GM12878 (cell line): ENCODE measurements around the gene ARID3B. TPM values are rescaled to one million over a fixed set of nuclear protein-coding genes. Genes with fewer than 3 reads are reported as not detected.

Experiments
- BHLHE40 ChIP-seq, 2 experiments: fragments of 450-650 bp in 1 of 2; IDR thresholded peaks; 2 replicates each; pipeline ENCODE4 v1.6.1; 2011 to 2017; ENCODE audit warnings: low read depth in 2 of 2, borderline replicate concordance in 1 of 2, improper control_type of control experiment in 1 of 2, low read length in 1 of 2, mild to moderate bottlenecking in 1 of 2
- CBX5 ChIP-seq: sonication (generic); IDR thresholded peaks from 2 replicates; pipeline ENCODE4 v1.6.1; 2016; ENCODE audit warnings: low read depth, moderate library complexity, mild to moderate bottlenecking, inconsistent platforms
- CREM ChIP-seq: IDR thresholded peaks from 2 replicates; pipeline ENCODE4 v1.6.1; 2014; ENCODE audit warnings: antibody characterized with exemption, low read depth
- FOXK2 ChIP-seq: fragments of 450-650 bp; IDR thresholded peaks from 2 replicates; pipeline ENCODE4 v1.6.1; 2017; ENCODE audit warnings: mild to moderate bottlenecking, moderate library complexity
- MEF2B ChIP-seq: fragments of 450-650 bp; IDR thresholded peaks from 2 replicates; pipeline ENCODE4 v1.6.1; 2018; ENCODE audit warnings: mild to moderate bottlenecking, moderate library complexity; ENCODE audit not compliant: partially characterized antibody, poor library complexity, severe bottlenecking
- PAX8 ChIP-seq: fragments of 450-650 bp; IDR thresholded peaks from 2 replicates; pipeline ENCODE4 v1.6.1; 2017; ENCODE audit warnings: mild to moderate bottlenecking, moderate library complexity
- POLR2AphosphoS5 ChIP-seq: IDR thresholded peaks from 2 replicates; pipeline ENCODE4 v1.6.1; 2011; ENCODE audit warnings: mild to moderate bottlenecking, low read length, inconsistent platforms
- STAT1 ChIP-seq: fragments of 450-650 bp; conservative IDR thresholded peaks from 2 replicates; pipeline ENCODE4 v1.6.1; 2014; ENCODE audit warnings: antibody characterized with exemption, mild to moderate bottlenecking
- TCF7 ChIP-seq: IDR thresholded peaks from 2 replicates; pipeline ENCODE4 v1.6.1; 2014; ENCODE audit warnings: antibody characterized with exemption, borderline replicate concordance
- ZNF24 ChIP-seq: fragments of 450-650 bp; IDR thresholded peaks from 2 replicates; pipeline ENCODE4 v1.6.1; 2017; ENCODE audit warnings: antibody characterized with exemption, mild to moderate bottlenecking
- polyA plus RNA-seq, 11 experiments: library from polyadenylated mRNA; depleted of rRNA in 4 of 11; unstranded in 6 of 11; stranded (reverse) in 5 of 11; fragments of >200 nt; fragmentation: Nextera tagmentation in 4 of 11; fragmentation: Illumina TruSeq in 1 of 11; extraction: Ambion mirVana in 4 of 11; extraction: Trizol in 1 of 11; gene quantifications; 1 replicate in 1 of 11; 2 replicates in 10 of 11; pipeline versions ENCODE4 v1.2.1 to v1.2.3, GENCODE V29; 2011 to 2016; ENCODE audit warnings: inconsistent platforms in 2 of 11, missing spikeins in 2 of 11, low read depth in 1 of 11
- total RNA-seq, 4 experiments: library from RNA; depleted of rRNA in 3 of 4; stranded (reverse); fragments of >200 nt in 3 of 4; fragmentation: Illumina TruSeq in 1 of 4; extraction: Trizol in 1 of 4; gene quantifications; 2 replicates each; pipeline versions ENCODE4 v1.2.1 to v1.2.3, GENCODE V29; 2013 to 2021
- TF ChIP-seq, protein P1 (sequence below): fragments of 450-650 bp; IDR thresholded peaks from 2 replicates; pipeline ENCODE4 v1.6.1; 2017; ENCODE audit warnings: borderline replicate concordance
- TF ChIP-seq, protein P2 (sequence below): IDR thresholded peaks from 2 replicates; pipeline ENCODE4 v1.6.1; 2011; ENCODE audit warnings: borderline replicate concordance, low read depth, mild to moderate bottlenecking, moderate library complexity, mixed read lengths, low read length; ENCODE audit not compliant: insufficient read depth; ENCODE audit errors: extremely low read length

The ARID3B gene
- total and polyA plus RNA-seq, 10 of the 15 experiments (the other 5 are each of a cell fraction or from before 2014, with no cell fraction given), result 1.1 to 33.4 (median 24.0) TPM

DNA sequence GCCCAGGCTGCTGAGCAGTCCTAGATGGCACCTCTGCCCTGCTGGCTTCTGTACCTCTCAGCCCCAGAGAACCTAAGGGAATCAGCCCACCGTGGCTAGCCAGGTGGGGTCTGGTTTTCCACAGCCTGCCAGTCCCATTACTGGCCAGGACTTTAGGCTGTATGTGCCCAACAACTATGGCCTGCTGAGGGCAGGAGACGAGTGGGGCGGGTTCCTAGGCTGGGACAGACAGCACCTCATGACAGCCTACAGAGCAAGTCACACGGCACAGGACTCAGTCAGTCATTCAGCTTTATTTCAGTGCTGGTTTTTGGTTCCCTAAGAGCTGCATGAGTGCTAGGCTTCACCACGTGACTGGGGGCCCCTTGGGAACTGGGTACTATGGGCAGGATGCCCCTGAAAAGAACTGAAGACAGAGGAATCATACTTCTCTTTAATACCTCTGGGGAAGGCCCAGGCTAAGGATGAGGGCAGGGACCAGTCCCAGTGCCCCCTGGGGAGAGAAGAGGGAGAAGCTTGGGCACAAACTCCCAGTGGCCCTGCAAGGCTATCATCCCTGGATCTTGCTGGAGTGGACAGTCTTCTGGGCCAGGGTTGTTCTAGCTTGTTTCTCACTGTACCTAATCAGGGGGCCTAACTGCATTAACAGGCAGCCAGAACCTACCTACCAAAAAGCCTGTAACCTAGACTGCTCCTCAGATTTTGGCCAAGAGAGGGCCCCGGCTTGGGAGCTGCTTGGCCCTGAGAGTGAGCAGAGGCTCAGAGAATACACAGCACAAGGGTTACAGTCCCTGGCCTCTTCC lies 89.5 kb downstream of the ARID3B start (continued):
- TF ChIP-seq, protein P1, sequence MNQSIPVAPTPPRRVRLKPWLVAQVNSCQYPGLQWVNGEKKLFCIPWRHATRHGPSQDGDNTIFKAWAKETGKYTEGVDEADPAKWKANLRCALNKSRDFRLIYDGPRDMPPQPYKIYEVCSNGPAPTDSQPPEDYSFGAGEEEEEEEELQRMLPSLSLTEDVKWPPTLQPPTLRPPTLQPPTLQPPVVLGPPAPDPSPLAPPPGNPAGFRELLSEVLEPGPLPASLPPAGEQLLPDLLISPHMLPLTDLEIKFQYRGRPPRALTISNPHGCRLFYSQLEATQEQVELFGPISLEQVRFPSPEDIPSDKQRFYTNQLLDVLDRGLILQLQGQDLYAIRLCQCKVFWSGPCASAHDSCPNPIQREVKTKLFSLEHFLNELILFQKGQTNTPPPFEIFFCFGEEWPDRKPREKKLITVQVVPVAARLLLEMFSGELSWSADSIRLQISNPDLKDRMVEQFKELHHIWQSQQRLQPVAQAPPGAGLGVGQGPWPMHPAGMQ, result no peak
- TF ChIP-seq STAT1 (no peak), PAX8 (no peak), TCF7 (no peak), POLR2AphosphoS5 (peak; percentile 34; the same call in 1 of the 2 replicates), ZNF24 (peak; percentile 66; the same call in 1 of the 2 replicates), CREM (no peak), MEF2B (peak; percentile 85), FOXK2 (no peak), BHLHE40 (IDR thresholded peaks at IDR 0.05; ENCODE audit: borderline replicate concordance in 1 of 2, low read depth in 2 of 2, low read length in 1 of 2) (peak in 1 of 2 experiments; percentile 48; a peak in 1 of 4 replicates), CBX5 (no peak)
- TF ChIP-seq, protein P2, sequence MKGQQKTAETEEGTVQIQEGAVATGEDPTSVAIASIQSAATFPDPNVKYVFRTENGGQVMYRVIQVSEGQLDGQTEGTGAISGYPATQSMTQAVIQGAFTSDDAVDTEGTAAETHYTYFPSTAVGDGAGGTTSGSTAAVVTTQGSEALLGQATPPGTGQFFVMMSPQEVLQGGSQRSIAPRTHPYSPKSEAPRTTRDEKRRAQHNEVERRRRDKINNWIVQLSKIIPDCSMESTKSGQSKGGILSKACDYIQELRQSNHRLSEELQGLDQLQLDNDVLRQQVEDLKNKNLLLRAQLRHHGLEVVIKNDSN, result peak; percentile 39
